Stimulated activated CD8-positive, alpha-beta memory T cell treated with anti-CD3 and anti-CD28 coated beads, Interleukin-7, amount 100 ng/mL, for 1 hour (primary cell): ENCODE data around the gene RIC8B.

Experiments used
- DNase-seq, 2 donors: peaks; one replicate each; pipeline ENCODE4 v3.0.0-alpha.2; 2020; ENCODE audit warnings: low read depth in 2 of 2

Gene RIC8B

GRCh38 chr12:106867651-106868050, 93.2 kb downstream of the RIC8B start:
- DNase-seq = no peak

- no peak for DNase-seq
Observed at GRCh38 chr12:106868982-106869700, 94.7 kb downstream of the RIC8B start.

DNA sequence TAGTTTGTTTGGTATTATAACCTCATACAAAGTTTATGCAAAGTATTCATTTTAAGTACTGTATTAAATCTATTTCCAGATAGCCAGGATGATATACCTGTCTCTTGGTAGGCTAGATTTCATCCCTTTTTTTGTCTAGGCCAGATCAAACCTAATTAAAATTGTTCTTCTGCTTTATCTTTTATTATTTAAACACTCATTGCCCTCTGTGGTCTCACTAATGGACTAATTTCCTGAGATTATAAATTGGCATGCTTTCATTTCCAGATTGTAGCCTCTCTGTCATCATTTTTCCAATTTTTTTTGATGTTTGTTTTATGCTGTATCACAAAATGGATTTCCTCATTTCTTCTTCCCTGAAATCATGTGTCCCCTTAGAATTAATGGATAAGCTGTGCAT, 95.6 kb downstream of the RIC8B start:
- no peak for DNase-seq

DNA sequence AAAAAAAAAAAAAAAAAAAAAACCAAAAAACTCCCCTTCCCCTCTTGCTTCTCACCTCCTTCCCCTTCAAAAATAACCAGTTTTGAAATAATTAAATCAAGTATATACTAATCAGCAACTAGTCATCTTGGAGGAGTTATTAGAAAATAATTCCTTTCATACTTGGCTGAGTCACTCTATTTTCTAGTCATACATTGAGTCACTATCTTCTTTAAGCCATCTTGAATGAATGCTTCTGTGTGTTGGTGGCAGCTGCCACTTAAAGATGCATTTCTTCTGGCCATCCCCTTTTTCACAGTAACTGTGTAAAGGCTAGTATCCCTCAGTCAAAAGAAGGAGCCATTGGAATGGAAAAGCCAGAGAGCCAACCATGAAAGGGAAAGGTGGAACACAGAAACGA, 97.0 kb downstream of the RIC8B start:
- DNase-seq = no peak

DNA sequence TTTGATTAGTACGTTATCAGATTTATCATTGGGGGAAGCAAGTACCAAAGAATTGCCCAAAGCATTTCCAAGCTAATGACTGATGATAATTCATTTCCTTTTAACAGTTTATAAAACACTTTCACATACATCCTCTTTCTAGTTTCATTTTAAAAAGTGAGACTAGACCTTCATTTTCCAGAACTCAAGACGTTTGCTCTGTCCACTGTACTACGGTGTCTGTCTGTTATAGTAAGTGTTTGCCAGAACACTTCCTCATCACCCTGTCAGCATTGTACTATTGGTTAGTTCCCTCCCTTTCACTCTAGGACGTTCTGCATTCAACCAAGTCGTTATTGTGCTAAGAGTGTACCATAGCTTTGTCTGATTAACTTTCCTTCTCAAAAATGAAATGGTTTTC, 99.5 kb downstream of the RIC8B start:
- DNase-seq = no peak

- DNase-seq = no peak
Observed at GRCh38 chr12:106878804-106879203, 104.3 kb downstream of the RIC8B start.

DNA sequence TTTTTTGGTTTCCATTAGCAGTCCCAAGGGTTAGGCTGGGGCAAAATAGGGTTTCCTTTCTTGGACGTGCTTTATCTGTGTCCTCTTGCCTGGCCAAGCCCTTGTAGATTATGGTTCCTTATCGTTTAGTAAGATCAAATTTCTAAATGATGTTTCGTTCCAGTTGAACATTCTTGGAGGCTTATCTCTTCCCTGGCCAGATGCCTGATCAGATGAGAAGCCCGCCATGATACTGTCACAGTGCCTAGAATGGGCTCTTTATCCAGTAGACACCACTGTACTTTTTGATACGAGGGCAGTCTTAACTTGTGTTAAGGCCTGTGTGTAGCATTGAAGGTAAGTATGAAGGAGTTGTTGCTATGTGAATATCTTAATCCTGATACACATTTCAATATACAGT, 105.1 kb downstream of the RIC8B start:
- no peak for DNase-seq

- DNase-seq = no peak
Observed at GRCh38 chr12:106883426-106883825, 108.9 kb downstream of the RIC8B start.

DNA sequence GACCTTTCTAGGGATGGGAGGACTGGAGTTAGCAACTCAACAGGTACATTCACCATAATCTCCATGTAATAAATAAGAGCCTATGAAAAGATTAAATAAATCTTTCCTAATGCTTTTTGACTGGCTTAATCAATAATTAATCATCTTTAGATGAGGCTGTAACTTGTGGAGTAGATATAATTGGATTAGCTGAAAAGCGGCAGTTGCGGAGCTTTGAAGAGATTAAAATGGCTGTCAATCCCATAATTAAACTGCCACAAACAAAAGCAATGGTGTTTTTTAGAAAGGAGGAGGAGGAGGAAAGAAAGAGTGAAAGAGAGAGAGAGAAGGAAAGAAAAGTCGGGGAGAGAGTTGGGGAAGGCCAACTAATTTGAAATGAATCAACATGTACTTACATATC, 110.5 kb downstream of the RIC8B start:
- DNase-seq = no peak

- DNase-seq = no peak
Observed at GRCh38 chr12:106885541-106886249, 111.2 kb downstream of the RIC8B start.

DNA sequence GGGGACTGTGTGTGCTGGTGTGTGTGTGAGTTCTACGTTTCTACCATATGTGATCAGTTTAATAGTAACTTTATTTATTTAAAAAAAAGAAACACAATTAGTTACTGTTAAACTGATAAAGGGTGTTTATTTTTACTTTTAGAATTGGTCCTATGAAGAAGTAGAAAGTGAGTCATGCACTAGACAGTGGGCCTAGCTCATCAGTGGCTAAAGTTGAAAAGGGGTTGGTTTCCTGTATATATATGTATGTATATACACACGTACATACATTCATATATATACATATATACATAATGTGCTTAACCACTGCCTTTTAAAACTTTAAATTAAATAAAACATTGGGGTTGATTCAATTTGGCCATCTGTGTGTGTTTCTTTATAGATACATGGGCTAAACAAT, 112.5 kb downstream of the RIC8B start:
- DNase-seq = no peak

DNA sequence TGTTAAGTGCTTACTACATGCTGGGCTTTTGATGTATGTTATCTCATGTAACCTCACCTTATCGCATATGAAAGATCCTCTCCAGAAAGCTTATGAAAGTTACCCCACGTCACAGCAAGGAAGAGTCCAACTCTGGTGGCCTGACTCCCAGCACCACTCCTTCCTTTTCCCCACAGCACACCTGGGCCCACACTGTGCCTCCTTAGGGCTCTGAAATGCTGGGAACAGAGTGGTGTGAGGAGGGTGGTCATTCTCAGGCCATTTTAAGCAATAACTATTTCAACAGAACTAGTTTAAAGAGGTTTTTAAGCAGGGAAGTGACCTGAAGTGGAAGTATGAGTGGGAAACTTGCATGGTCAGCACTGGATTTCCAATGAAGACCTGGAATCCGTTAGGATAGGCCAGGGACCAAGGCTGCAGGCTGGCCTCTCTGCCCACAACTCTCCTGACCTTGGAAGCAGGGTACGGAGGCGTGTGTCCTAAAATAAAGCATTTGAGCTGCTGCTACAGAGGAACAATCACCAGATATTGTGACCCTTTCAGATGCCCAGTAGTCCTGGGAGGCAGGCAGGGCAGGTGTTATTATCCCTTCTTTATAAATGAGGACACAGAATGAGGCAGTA, 114.0 kb downstream of the RIC8B start:
- DNase-seq = no peak

- DNase-seq = no peak
Observed at GRCh38 chr12:106889326-106889725, 114.8 kb downstream of the RIC8B start.

DNA sequence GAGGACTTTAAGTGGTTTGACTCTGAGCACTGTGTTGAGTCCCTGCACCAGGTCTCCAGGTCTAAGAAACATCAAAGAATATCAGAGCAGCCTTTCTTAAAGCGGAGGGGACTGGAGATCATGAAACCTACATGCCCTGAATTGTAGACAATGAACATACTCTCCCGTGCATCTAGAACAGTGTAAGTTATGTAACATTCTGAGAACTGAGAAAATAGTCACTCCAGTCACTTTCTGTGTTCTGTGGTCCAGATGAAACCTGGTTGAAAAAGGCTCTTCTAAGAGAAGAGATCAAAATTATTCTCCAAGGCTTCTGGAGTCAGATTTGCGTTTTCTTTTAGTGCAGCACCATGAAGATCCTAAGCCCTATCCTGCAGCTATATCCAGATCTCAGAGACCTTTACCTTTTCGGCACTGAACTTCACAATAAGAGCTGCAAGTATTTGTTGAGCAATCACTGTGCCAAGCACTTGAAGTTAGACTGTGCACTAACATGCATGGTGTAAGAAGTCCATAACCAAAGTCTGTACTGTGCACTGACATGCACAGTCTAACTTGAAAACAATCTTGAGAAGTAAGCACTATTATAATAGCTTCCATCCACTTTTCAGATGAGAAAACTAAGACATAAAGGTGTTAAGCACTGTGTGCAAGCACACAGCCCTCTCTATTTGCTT, 115.6 kb downstream of the RIC8B start:
- DNase-seq = no peak

DNA sequence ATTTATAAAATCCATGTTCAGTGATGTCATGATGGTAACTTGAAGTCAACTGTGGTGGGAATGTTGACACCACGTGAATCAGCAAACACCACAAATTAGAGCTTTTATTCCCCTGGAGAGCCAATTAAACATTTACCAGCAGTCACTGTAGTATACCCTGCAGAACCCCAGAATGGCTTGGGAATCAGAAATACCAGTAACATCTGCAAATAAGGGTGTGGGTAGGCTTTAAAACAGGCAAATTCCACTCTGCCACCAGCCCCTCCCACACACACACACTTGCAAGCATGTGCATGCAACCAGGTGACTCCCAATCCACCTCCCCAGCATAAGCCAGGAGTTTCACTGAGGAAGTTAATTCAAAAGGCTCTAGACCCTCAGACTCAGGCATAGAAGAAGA, 117.6 kb downstream of the RIC8B start:
- no peak for DNase-seq

GRCh38 chr12:106893451-106893850, 119.0 kb downstream of the RIC8B start:
- no peak for DNase-seq

DNA sequence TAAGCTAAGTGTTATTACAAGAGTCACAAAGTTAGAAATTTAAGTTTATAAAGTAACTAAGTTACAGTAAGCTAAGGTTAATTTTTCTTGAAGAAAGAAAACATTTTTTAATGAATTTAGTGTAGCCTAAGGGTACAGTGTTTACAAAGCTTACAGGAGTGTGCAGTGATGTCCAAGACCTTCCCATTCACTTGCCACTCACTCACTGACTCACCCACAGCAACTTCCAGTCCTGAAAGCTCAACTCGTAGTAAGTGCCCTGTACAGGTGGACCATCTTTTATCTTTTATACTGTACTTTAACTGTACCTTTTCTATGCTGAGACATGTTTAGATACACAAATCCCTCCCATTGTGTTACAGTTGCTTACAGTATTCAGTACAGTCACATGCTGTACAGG, 120.3 kb downstream of the RIC8B start:
- no peak for DNase-seq

DNA sequence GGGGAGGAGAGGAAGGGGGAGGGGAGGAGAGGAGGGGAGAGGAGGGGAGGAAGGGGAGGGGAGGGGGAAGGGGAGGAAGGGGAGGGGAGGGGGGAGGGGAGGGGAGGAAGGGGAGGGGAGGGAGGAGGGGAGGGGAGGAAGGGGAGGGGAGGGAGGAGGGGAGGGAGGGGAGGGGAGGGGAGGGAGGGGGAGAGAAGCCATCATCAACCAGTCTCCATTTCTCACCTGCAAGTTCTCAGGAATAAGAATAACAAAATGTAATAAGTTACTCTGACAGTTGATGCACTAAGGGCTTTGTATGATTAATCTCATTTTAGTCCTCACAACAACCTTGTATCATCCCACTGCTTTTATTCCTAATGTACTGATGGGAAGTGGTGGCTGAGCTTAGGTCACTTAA, 122.1 kb downstream of the RIC8B start:
- no peak for DNase-seq

- no peak for DNase-seq
Observed at GRCh38 chr12:106897082-106897481, 122.6 kb downstream of the RIC8B start.

- no peak for DNase-seq
Observed at GRCh38 chr12:106897981-106898901, 123.8 kb downstream of the RIC8B start.

GRCh38 chr12:106900554-106900953, 126.1 kb downstream of the RIC8B start:
- DNase-seq = no peak
